Measurements from ENCODE around the gene SMU1. TPM values are rescaled to one million over a fixed set of nuclear protein-coding genes. Genes with fewer than 3 reads are reported as not detected.

The SMU1 gene
- 25.2 and 25.8 TPM in 2 replicates for total RNA-seq

DNA sequence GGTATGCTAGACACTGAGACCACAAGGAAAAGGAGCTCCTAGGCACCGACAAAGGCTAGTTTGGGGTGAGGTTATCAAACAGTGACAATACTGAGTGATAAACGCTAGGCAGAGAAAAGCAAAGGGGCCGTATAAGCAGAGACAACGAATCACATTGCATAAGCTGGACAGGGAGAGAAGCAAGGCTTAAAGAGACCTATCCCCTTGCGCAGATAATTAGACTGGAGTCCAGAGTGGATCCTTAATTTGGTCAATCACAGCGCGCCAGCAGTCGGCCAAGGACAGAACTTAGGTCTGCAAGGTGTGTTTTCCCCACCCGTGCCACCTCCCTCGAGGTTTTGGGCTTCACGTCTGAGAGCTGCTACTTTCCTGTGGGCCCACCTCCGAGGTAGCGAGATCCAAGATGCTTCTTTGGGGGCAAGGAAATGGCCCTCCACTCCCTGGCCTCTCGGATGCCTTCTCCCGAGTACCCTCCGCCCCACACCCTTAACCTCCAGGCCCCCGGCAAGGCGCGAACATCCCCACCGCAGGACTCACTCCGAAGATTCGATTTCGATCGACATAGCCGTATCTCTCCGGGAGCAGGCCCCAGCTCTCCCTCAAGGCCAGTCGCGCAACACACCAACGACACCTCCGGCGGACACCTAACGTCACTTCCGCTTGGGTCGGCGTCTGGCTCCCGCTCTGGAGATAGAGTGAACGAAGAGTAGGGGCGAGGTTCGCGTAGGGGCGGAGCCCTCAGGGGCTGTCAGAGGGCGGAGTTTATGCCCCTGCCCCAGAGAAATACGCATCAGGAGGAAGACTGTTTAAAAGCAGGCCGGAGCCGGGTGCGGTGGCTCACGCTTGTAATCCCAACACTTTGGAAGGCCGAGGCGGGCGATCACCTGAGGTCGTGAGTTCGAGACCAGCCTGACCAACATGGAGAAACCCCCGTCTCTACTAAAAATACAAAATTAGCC lies at the start of gene SMU1:
Gene SMU1, minus strand, starts transcription at position 629 of the 959 bp plus-strand sequence. Its CDS starts 66 bp downstream, at position 563.
- intact Hi-C loops (cut with micrococcal nuclease) = loop anchor here (2.0 to 5.0 kb wide), 5 partner anchors 52 to 526 kb away; partner anchors contain the start of genes BAG1, CHMP5, DNAJA1 and NFX1

DNA sequence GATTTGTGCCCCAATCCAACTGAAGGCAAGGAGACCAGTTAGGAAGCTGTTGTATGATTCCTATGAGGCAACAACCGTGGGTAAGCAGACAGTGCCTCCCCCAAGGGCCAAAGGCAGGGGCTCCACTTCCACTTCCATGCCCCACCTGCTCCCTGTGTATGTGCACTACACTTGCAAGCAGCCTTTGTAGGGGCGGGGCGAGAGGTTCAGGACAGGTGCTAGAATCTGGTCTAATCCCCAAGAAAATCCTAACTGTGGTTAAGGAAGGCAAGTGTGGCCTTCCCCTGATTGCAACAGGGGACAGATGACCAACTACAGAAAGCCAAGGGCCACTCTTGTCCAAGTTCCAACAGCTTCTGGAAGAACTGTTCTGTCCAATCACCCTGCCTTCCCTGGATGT lies 49.0 kb upstream of the SMU1 start:
- intact Hi-C loops (cut with micrococcal nuclease) = no loop called here

DNA sequence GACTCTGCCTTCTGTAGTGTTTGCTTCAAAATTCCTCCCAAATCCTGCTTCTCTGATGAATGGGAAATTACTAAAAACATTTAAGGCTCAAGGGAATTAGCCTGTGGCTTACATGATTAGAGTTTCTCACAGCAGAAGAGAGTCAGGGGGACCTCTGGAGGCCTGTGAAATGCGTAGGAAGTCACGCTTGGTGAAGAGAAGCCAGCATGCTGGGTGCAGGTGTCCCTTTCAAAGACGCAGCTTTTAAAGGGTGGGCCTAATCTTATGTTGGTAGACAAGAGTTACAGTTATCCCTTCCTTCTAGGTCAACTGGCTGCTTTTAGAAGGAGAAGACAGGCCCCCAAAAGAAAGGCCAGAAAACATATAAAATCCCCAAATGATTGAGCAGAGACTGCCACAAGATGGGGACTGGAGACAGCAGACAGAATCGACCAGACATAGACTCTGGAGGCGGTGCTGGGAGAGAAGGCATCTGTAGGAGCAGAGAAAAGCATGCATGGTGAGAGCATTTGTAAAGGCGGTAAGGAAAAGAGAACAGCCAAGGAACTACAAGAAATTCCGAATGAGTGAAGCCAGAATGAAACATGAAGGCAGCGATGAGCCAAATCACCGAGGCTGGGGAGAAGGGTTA lies 48.4 kb upstream of the SMU1 start:
- intact Hi-C loops (cut with micrococcal nuclease) = no loop called here

DNA sequence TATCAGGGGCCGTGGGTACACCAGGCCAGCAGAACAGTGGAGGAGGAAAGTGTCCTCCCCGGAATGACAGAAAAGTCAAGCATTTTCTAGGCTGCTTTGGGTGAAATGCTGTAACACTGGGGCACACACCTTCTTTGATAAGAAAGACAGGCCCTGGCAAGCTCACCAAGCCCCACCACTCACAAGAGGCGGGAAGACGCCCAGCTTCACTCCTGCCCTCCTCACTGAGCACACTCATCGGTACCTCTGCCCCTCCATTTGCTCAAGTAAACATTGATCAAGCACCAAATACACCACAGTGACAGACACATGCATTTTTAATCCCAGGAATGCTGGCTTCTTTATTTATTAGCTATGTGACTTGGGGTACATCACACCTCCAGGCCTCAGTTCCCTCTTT lies 47.6 kb upstream of the SMU1 start:
- intact Hi-C loops (cut with micrococcal nuclease) = no loop called here

DNA sequence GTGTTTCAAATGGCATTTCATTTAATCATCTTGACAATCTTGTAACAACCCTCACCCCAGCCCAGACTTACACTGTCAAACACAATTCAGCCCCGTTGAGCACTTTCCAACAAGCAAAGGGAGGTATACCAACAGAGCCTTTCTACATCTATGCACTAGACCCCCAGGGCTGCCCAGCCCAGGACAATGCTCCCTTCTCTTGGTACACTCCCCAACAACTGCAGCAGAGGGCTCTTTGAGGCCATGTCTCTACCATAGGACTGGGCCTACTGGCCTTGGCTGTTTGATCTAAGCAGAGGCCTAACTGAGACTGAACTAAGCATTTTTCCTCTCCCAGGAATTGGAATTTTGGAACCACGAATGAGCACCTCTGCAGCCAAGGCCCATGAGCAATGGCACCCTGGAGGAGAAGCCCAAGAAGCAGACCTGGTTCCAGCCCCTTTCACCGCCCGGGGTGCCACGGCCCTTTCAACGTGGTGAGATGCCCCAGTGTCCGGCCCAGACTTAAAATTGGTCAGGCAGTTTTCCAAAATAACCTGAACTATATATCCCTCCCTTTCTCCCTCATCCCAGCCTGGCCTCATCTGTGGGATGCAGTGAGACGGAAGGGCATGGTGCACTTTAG lies 47.0 kb upstream of the SMU1 start:
- intact Hi-C loops (cut with micrococcal nuclease) = no loop called here

DNA sequence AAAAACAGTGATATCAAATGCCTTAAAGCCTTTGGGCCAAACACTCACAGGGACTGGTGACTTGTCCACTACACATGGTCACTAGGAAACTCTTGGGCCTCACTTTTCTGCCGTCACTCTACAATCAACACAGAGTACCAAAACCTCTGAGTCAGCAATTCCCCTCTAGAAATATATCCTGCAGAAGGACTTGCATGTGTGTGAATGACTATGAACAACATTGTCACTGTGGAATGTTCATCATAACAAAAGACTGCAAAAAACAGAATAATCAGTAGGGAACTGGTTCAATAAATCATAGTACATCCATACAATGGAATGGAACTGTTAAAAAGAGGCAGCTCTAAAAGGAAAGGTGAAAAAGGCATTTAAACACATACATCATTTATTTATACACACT lies 44.1 kb upstream of the SMU1 start:
- intact Hi-C loops (cut with micrococcal nuclease) = no loop called here

DNA sequence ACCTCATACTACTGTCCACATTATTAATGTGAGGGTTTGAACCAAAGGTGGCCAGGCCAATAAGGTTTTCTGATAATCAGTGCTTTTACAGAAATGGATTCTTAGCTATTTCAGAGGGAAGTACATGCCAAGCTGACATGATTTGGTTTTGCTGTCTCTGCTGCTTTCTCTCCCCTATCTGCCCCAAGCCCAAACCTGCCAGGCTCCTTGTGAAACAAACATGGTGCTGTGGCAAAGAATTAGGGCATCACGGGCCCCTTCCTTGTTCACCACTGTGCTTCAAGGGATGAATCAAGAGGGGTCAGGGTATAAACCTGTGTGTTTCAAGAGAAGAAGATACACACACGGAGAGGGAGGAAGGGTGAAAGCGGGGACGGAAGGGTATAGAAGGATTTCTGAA lies 41.3 kb upstream of the SMU1 start:
- intact Hi-C loops (cut with micrococcal nuclease) = loop anchor here (5.0 kb wide), 1 partner anchor 35 kb away; no protein-coding TSS in a partner anchor

DNA sequence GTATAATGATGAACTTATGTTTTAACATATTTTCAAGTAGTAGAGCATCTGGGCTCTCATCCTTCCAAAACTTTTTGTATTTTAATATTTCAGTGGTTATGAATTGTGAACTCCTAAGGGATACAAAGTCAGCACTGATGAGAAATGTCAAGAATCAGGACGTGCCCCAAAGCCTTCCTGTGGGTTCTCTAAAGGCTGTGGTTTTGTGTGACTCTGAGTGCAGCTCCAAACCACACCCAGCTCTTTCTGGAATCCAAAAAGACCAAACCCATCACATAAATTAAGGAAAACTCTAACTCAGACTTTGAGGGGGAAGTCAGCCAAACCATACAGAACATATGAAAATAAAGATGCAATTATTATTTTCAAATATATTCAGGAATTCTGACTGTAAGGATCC lies 40.8 kb upstream of the SMU1 start:
- intact Hi-C loops (cut with micrococcal nuclease) = loop anchor here (5.0 kb wide), 1 partner anchor 35 kb away; no protein-coding TSS in a partner anchor

DNA sequence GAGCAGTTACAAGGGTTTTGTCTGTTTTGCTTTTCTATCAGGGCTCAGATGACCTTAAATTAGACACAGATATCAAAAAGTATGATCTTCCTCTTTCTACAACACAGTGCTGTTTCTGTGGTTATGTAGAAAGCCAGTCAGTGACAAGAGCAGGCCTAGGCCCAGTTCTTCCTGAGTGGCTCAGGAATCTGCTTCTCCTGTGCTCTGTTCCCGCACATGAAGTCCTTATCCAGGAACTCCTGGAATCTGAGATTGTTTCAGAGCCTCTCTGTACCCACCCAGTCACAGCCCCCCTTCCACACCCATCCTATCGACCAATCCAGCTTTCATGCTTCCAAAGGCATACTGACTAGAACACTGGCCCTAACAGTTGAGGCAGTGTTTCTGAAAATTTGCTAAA lies 40.4 kb upstream of the SMU1 start:
- intact Hi-C loops (cut with micrococcal nuclease) = loop anchor here (5.0 kb wide), 1 partner anchor 35 kb away; no protein-coding TSS in a partner anchor

DNA sequence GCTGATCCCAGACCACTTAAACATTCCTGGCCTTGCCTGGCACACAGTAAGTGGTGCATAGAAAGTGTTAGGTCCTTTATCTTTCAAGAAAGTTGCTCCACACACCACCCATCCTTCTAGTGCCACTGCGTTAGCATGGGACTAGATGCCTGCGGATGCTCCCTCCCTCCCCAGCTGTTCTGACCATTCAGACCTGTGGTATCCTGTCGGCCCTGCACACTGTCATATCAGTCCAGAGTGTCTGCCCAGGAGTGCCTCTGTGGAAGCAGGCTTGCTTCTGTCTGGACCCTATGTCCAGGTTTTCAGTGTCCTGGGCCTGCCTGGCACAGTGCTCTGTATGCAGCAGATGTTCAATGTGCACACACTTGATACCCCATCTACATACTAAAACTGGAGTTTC lies 38.3 kb upstream of the SMU1 start:
- intact Hi-C loops (cut with micrococcal nuclease) = loop anchor here (5.0 kb wide), 1 partner anchor 32 kb away; no protein-coding TSS in a partner anchor

DNA sequence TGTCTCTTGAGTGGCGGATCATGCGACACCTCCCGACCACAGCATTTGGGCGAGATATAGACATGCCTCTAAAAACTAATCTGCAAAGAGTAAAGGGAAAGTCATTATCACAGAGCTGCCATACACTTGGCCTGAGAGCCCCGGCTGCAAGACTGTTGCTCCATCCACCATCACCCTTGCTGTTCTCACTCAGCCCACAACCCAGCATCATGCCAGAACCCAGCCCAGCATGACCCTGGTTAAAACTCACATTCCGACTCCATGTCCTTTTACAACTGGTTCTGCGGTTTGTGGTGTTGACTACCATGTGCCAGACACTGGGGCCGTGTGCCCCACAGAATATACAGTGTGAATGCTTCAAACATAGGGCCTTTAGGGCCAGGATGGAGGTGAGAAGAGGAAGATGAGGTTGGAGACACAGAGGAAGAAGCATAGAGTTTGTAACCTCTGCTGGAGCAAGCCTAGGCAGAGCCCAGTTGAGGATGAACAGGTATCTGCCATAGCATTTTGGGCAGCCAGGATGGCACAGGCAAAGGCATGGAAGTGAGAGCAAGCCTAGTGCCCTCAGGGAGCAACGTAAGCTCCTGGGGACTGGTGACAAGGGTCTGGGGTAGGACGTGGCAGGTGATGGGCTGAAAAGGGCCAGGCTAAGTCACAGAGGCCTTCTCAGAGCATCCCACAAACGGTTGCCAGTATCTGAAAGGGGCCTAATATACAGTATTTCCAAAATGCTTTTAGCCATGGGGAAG lies 37.5 kb upstream of the SMU1 start:
- intact Hi-C loops (cut with micrococcal nuclease) = no loop called here

DNA sequence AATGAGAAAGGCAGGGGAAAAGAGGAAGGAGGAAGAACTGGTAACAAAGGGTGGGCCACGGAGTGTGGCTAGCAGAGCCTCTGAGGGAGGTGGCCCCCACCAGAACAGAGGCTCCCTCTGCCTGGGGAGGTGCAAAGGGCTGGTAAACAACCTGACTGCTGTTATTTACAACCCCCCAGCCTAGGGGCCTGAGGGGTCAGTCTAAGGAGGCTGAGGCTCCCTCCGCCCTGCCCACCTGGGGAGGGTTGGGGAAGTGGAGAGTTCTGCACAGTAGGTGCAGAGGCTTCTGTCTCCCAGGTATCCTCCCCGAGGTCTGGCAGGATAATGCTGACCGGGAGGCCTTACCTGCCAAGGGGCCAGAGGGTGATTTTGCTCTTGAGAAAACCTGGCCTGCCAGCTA lies 35.6 kb upstream of the SMU1 start:
- intact Hi-C loops (cut with micrococcal nuclease) = no loop called here

DNA sequence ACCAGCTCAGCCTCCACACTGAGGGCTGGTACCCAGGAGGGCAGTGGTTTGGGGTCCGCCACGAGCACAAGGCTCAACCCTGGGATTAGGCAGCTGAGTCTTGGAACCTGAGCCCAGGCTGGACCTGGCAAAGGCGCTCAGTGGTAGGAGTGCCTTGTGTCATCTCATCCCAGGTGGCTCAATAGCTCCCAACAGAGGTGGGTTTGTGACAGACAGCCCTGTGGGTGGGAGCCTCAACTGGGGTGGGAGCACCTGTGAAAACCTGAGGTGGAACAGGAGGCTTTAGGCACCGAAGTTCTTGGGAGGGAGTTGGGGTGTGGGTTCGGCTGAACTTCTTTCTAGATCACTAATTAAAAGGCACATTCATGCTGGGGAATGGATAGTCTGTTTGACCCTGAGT lies 35.2 kb upstream of the SMU1 start:
- intact Hi-C loops (cut with micrococcal nuclease) = no loop called here

DNA sequence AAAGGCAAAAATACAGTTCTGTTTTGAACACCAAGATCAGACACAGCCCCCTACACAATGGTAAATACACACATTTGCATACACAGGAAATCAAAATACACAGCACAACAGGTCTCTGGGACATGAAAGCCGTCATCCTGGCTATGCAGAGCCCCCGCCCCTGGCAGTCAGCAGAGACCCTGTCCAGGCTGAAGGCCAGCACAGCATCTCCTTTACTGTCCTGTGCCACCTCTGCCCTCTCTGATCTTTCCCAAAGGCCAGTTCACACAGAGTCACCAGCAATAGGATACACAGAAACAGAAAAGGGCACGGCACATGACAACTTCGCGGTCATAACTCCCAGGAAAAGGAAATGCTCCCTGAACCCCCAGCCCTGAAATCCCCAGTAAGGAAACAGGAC lies 34.2 kb upstream of the SMU1 start:
- intact Hi-C loops (cut with micrococcal nuclease) = no loop called here

DNA sequence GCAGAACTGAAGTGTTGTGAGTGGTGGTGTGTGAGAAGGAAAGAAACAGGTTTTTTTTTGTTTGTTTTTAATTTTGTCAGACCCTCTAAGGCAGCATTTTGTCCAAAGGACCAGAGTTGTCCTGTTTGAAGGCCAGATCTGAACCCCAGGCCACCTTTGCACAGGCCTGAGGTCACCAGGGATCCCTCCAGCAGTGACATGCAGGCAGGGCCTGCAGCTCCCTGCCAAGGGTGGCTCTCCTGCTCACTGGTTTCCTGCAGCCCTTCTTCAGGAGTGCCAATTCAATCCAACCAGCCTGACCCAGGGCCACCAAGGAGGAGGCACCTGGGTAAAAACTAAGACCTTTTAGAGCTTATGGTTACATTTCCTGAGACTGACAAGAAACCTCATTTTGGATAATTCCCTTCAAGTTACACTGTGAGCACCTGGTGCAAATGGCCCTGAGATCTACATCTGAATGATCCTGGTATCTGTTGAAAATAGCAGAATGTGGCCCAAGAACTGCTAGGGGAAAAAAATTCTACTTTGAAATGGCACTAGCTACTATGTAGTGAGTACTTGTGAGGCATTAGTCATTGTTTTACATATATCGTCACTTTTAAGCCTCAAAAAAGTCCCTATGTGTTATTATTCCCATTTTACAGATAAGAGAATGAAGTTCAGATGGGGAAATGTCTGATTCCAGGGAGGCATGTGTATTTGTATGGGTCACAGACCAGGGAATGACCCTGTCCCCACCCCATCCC lies 33.5 kb upstream of the SMU1 start:
- intact Hi-C loops (cut with micrococcal nuclease) = no loop called here

DNA sequence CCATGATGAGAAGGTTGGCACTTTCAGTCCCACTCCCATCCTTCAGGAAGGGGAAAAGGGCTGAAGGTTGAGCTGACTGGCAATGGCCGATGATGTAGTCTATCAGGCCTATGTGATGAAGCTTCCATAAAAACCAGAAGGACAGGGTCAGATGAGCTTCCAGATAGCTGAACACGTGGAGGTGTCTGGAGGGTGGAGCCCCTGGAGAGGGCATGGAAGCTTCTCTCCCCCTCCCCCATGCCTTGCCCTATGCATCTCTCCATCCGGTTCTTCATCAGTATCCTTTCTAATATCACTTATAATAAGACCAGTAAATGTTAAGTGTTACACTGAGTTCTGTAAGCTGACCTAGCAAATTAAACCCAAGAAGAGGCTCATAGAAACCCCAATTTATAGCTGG lies 32.6 kb upstream of the SMU1 start:
- intact Hi-C loops (cut with micrococcal nuclease) = no loop called here

DNA sequence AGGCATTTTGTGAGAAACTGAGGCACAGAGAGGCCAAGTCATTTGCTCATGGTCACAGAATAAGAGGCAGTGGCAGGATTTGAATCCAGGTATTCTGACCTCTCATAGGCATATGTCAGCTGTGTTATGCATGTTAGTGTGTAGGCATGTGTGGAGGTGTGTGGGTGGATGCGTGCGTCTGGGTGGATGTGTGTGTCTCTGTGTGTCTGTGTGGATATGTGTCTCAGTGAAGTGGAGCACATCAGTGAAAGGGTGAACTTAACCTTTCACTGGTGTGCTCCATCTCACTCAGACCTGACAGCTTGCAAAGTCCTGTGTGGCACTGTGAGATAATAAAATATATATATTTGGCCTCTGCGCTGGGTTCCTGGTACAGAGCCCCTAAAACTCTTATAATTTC lies 32.0 kb upstream of the SMU1 start:
- intact Hi-C loops (cut with micrococcal nuclease) = no loop called here

DNA sequence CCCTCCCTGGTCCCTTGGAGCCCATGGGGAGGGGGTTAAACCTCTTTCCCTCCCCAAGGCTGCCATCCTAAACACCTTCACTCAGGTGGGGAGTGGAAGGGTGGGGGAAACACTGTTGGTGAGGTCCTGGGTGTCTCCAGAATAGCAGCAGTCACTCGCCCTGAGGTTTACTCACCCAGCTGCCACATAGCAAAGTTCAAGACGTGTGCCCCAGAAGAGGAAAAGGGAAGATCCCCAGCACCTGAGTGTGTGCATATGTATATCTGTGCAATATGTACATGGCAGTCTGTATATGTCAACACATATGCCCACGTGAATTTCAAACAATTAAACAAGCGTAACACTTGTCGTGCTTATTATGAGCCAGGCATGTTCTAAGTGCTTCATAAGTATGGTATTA lies 31.3 kb upstream of the SMU1 start:
- intact Hi-C loops (cut with micrococcal nuclease) = no loop called here

DNA sequence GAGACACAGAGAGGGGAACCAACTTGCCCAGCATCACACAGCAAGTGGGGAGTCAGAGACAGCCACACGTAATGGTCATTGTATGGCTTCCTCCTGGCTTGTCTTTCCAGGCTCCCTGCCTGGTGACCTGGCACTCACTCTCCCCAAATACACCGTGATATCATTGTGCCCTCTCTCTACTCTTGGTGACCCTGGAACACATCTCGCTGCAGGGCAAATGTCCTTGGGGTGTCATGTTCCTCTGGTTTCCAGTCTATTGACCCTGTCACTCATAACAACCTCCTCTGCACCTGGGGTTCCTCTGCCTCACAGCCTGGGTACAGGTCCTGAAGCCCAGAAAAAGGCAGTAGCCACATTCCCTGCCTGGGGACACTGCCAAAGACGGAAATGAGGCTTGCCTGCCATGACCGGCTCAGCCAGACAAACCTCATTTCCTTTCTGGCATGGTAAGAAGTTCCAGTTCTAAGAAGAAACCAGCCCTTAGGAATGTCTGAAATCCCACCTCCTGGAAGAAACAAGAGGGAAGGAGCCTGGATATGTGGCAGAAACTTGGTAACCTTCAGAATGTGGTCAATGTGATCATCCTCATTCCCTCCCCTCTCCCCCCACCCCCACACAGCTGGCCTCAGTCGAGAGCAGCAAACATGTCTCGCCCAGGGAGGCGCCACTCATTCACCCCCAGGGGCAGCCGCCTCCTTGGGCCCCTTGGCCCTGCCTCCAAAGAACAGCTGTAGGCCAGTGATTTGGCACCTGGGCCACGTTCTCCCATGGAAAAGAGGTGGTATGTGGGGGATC lies 30.6 kb upstream of the SMU1 start:
- intact Hi-C loops (cut with micrococcal nuclease) = no loop called here

DNA sequence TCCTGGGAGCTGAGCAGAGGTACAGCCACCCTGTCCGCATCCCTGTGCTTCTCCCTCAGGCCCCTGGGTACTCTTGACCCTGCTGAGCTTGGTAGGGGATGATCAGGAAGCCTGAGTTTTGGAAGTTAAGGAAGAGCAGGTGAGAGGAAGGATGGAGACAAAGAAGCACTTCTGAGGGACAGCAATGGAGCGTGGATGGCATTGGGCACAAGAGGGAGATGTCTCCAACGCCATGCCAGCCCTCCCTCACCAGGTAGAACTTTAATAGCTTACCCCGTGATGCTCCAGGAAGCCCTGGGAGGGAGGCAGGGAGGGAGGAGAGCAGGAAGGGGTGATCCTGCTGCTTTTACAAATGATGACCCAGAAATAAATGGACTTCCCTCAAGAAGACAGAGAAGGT lies 29.9 kb upstream of the SMU1 start:
- intact Hi-C loops (cut with micrococcal nuclease) = no loop called here
